ENCODE results near the gene MREG. TPM values are rescaled to one million over a fixed set of nuclear protein-coding genes. Genes with fewer than 3 reads are reported as not detected.

The MREG gene
- total RNA-seq, 1 experiment from 2014 or later, result 5.5 TPM

DNA sequence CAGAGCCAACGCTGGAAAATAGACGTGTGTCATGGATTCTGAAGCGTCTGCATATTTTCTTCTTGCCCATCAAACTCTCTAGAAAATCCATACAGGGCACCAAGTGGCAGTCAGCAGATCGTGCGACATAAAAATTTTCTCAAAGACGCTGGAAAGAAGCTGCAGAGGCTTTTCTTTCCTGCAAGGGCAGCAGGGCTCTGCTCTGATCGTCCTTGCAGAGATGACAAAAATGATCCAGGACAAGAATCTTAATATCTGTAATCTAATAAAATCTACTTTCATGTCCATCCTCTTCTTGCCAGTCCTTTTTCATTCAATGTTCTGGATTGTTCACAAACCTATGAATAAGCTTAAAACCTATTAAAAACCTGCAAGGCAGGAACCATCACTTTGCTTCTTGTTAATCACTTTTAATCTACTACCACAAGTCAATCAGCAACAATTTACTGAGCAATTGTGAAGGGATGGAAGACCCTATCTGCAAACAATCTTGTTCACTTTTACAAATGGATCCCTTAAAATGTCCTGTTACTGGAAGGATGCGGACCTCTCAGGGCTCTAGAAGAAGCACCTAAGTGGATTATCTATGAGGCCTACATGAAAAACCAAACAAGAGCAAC is 93.6 kb downstream of the MREG start:
- DNase-seq (ENCODE audit: low spot score), result no peak

DNA sequence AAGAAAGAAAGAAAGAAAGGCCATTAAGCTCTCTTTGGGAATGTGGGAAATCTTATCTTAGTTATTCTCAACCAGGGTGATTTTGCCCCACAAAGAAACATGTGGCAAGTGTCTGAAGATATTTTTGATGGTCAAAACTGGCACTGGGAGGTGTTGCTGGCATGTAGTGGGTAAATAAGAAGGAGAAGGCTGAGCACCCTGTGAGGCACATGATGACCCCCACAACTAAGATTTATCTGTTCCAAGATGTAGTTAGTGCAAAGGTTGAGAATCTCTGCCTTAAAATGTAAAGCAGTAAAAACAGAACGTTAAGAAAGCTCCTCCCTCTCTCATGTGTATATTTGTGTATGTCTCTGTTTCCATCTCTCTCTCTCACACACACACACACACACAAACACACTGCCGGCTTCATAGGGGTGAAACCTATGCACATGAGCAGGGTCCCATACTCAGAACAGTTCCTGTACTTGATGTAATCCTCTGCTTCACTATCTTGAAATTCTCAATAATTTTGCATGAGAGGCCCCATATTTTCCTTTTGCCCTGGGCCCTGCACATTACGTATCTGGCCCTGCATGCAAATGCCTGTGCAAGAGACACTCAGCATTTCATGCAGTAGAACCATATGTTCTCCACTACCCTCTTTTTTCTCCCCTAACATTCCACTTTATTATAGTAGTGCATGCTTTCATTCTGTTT is 94.3 kb downstream of the MREG start:
- no peak for DNase-seq (ENCODE audit: low spot score)

DNA sequence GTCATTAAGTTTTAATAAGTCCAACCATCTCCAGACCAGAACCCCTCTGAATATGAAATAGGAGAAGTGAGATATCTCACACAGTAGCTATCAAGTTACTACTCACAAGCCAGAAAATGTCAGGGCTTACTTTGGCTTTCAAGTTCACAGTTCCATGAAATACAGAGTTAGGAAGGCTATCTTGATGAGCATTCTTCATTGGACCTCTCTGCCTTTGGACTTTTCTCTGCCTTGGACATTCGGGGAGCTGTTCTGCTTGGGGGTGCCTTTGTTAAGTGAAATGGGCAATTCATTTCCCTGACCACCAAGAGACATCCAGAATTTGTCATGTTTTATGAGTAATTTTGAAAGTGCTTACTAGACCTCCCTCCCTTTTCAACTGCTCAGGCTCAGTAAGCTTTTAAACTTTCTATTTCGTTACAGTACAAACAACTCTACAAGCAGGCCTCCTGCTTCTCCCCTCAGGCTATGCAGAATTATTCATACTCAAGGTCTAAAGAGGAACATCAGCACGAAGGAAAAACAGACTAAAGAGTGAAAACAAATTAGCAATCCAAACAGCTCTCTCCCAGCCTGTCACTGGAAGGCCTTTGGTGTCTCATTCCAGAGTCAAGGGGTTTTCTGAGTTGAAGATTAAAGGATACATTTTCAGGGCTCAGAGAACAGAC is 95.3 kb downstream of the MREG start:
- peak; percentile 57 for DNase-seq (ENCODE audit: low spot score)

DNA sequence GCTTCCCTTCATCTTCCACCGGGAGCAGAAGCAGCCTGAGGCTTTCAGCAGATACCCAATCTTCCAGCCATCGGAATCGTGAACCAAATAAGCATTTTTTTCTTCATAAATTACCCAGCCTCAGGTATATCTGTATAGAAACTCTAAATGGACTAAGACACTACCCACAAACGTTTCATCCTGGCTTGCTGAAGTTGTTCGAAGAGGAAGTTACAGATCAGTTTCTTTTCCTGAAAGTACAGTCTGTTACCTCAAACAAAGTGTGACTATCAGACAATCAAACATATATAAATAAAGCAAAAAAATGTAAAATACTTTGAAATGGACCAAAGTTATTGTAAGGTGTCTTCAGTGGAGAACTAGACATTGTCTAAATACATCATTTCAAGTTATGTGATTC is 97.9 kb downstream of the MREG start:
- DNase-seq (ENCODE audit: low spot score), result no peak

DNA sequence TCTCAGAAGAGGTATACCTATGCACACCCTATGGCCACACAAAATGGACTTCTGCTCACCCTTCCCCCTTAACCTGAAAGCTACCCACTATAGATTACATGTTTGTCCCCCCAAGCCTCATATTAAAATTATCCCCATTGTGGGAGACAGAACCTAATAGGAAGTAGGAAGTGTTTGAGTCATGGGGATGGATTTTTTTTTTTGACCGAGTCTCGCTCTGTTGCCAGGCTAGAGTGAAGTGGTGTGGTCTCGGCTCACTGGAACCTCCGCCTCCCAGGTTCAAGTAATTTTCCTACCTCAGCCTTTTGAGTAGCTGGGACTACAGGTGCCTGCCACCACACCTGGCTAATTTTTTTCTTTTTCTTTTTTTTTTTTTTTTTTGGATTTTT is 98.6 kb downstream of the MREG start:
- no peak for DNase-seq (ENCODE audit: low spot score)

DNA sequence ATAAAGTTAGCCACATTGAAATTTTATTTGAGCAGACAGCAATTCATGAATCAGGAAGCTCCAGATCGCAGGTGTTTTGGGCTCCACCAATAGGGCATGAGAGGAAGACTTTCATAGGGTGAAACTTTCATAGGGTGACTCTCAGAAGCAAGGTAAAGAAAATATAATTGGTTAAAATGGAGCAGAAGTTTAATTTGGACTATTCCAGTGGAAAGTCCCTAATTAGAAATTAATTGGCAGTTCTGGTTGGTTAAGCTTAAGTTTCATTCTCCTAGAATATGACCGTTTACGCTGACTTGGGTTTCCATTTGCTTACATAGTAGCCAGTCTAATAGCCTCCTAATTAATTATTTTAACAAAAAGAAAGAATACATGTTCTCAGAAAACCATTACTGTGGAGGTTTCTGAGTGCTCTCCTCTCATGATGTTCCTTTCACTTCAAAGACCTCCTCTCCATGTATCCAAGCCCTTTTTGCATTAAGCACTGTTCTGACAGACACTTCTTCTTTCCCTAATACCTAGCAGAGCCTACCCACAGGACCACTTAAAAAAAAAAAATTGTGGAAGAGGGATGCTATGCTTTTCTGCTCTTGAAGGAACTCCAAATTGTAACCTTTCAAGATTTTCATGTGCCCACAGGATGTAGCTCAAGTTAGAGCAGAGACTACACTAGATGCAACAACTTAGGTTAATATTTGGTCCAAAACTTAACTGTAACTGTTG is 99.1 kb downstream of the MREG start:
- DNase-seq (ENCODE audit: low spot score), result no peak

DNA sequence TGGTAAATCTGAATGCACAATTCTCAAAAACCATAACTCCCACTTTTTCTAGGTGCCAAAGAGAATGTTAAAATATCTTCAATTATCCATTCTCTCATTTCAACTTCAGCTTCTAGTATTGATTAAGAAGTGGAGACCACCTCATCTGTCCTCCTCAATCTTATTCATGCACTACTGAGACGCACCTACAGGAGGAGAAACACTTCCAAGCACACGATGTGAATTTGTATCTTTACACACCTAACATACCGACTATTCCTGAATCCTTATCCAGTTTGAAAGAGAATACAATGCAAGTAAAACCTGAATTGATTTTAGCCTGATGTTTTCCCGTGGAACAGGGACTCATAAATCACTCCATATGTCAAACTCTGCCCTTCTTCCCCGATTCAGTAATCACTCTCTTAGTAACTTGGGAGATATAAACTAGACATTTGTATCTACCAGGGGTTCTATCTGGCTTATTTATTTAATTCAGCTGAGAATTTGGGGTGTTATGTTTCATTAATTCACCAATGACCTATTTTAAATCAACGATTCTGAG is 101.0 kb downstream of the MREG start:
- no peak for DNase-seq (ENCODE audit: low spot score)

DNA sequence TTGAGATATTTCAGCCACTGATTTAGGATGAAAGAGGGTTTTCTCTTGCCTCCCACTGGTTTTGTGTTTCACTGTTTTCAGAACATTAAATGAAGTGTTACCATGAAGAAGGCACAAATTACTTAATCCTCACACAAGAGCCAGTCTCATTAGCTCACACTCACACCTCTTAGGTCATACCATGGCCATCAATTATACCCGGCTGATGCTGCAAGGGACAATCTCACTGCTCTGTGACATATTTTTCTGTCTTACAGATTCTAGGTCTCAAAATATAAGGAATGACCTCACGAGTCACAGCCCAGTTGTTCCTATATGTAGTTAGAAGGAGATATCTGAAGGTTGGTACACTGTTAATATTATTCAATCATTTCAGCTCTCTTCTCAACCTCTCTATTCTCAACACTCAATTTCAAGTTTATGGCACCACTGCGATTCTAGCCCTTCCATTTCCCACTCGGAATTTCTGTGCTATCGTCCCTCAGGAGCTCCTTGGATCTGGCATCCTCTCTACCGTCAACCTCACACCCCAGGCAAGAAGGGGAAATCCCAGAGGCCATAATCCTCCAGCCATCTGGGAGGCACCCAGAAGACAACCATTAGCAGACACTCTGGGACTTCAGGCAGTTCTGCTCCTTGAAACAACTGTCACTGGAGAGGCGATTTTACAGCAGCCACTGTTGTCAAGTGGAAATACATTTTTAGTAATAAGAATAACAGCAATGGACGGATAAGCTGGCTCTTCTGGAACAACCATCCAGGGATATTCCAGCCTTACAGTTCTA is 101.9 kb downstream of the MREG start:
- DNase-seq (ENCODE audit: low spot score), result no peak

DNA sequence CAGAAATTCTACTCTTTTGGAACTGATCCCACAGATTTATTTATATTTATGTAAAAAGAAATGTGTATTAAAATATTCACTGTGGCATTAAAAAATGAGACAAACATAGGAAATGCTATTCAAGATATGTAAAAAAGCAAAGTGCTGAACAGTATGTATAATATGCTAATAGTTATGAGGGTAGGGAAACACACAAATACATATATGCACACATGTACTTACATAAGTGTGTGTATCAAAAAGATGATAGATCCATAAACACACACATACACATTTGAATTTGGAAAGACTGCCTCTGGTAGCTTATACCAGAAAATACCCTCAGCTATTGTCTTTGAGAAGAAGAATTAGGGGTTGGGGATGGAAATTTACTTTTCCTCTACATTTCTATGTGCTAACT is 103.2 kb downstream of the MREG start:
- DNase-seq (ENCODE audit: low spot score), result no peak

DNA sequence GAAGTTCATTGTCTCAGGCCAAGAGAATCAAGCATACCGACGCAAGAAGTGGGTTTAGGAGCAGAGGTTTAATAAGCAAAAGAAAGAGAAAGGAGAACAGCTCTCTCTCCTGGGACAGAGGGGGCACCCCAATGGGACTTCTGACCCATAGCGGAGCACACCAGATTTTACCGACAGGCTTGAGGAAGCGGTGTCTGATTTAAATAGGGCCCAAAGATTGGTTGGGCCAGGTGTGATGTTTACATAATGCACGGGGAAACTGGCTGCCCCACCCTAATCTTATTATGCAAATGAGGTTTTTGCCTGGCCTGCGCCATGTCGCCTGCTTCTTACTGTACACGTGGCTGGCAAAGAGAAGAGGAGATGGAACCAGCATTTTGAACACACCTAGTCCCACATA is 106.2 kb downstream of the MREG start:
- no peak for DNase-seq (ENCODE audit: low spot score)

DNA sequence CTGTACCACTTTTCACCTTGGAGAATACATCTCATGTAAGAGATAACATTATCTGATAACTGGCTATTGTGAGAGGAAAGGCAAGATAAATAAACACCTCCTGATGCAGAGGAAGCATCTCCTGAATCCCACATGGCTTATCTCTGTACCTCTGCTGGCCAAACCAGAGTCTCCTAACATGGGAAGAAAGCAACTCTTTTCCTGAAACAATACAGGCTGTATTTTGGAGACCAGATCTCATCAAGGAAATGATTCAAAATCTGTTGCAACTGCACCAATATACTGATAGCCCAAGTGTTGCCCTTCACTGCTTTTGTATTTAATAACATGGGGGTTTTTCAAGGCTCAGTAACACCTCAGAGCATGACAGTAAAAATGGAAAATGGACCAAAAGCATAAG is 106.9 kb downstream of the MREG start:
- no peak for DNase-seq (ENCODE audit: low spot score)

DNA sequence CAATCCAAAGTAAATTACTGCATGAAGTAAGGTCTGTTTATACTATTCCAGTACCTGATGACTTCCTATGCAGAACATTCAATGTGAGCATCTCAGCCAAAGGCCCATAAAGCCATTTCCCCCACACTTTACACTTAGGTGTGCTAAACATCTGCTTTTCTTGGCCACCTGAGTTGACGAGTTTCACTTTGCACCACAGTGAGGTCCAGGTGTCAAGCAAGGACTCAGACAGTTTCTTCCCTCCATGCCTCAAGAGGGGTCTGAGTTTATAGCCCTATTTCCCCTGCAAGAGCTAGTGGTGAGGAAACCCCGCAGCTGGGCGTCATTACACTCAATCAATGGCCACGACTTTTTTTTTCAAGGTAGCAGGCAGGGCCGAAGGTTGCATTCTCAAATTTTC is 107.7 kb downstream of the MREG start:
- DNase-seq (ENCODE audit: low spot score), result no peak

DNA sequence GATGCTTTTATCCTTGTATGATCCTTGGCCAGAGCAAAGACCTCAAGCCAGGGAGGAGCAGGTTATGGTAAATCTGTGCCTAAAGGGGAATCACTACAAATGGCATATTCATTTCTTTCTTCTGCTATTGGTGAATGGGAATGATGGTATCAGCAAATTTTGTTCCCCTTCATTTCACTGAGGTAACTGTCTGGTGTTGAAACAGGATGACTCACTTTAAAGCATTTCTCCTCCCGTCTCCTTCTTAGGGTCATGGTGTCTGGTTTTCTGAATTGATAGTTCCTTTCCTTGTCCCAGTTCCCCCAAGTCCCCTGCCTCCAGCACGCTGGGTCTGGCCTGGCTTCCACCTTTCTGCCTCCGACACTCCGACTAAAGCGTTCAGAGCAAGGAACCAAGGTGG is 109.2 kb downstream of the MREG start:
- DNase-seq (ENCODE audit: low spot score), result no peak

DNA sequence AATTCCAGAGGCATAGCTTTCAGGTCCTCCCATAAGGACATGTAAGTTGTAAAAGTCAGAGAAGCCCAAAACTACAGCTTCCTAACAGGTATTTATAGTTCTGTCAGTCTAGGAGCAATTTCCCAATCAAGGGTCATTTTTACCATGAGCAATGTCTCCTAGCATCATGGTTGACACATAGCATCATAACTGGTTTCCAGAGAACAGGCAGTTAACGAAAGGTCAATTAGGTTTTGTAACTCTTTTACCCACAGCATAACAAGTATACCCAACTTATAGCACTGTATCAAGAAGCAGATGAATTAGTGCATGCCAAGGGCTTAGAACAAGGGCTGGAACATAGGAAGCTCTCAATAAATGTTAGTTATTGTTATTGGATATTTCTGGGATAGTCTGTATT is 110.1 kb downstream of the MREG start:
- no peak for DNase-seq (ENCODE audit: low spot score)

DNA sequence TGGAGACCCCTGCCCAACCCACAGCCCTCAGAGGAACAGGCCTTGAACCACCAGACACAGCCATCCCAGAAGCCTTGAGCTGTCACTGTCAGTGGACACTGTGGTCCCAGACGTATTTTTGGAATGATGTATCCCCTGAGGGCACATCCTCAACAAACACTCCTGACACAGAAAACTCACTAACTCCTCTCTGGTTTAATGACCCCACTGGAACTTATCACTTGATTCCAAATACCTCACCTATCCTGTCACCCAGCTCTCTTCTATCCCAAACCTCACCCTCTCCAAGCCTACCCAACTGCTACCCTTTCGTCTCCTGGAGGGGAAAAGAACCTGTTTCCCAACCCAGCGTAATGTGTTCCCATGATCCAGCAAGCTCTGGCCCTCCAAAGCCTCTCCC is 111.6 kb downstream of the MREG start:
- no peak for DNase-seq (ENCODE audit: low spot score)

DNA sequence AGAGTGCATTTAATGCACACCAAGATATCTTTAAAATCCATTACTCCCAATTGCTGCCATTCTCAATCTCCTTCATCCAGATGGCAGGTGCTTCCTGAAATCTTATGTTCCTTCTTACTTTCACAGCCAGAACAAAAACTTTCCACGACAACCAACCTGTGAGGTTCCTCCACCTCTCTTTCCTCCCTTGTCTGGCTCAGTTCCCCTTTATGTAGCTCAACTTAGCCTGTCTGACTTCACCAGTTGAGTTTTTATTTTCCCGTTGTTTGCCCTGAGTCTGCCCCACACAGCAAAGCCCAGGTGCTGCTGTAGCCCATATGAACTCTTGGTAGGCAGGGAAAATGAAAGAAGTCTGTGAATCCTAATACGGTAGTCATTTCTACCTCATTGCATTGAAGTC is 112.5 kb downstream of the MREG start:
- no peak for DNase-seq (ENCODE audit: low spot score)

DNA sequence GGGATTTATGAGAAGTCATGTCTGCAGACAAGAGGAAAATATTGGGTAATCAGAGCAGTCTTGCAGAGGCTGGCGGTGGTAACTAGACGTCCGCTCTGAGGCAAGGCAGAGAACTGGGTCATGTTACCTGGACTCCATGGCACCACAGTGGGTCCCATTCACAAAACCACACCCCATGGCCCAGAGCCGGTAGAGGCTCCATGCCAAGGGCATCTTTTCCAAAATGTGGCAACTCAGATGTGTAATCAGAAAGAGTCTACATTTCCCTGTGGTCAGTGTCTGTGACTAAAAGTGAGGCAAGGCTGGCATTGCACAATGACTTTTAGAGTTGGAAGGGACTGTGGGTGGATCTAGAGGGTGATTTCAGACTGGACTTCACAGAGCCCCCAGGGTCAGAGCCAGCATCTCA is 113.1 kb downstream of the MREG start:
- peak; percentile 64 for DNase-seq (ENCODE audit: low spot score)

DNA sequence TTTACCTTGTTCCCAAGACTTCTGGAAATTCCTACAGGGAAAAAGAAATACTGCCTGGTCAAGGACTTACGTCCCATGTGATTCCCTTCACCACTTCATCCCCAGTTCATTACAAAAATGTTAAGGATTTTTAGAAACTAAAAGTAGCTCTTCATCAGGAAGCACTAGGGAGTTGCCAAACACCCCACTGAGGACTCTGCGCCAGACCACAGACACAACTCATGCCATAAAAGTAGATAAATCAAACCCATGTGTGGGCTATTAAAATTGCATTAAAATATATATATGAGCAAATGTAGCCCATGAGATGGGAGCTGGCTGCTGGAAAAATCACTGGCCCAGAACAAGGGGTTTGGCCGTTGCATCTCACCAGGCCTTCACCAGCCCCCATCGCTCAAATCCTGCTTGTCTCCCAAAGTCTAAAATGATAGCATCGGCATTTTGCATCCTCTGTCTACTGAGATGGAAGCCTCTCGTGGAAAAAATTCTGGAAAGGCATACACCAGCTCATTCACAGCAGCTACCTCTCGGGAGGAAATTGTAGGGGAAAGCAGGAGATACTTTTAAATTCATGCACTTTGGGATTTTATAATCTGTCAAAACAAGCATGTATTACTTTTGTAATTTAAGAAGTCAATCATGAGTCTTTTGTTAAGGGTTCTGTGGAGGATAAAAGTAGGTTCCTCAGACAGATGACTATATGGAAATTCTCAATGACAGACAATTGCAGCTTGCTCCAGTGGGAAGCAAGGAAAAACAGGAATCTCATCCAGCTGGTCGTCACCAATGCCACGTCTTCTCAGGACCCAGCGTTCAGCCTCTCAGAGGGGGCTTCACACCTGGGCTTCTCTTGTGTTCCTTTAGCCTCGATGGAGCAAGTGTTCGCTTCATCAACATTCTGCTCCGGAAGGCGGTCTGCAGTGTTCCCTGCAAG is 113.9 kb downstream of the MREG start:
- DNase-seq (ENCODE audit: low spot score), result no peak

DNA sequence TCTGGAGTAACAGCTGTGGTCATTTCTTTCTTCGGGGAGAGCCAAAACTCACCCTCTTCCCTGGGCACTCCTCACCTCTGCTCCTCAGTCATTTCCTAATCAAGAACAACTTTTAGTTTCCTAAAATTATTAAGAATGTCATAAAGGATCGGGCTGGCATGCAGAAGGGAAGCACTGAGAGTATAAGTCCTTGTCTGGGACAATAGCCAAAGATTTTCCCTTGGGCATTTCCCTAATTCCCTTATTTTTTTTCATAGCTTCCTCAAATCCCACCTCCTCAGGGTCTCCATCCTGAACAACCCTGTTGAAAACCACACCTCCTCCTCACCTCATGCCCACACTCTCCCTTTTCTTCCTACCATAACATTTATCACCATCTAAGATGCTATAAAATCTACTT is 115.0 kb downstream of the MREG start:
- DNase-seq (ENCODE audit: low spot score), result no peak

DNA sequence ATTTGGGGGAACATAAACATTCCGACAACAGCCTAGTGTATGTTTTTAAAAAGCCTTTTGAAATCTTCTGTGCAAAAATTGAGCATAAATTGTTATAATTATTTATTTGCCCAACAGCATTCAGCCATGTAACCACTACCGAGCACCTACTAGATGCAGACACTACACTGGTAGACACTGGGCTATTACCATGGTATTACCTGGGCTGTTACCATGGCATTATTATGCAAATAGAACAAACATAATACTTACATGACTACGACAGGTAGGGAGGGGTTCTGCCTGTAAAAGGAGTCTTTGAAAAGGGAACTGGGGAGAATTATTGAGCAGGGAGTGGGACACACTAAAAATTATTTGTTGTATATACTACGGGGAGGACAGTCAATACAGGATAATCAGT is 116.4 kb downstream of the MREG start:
- no peak for DNase-seq (ENCODE audit: low spot score)

DNA sequence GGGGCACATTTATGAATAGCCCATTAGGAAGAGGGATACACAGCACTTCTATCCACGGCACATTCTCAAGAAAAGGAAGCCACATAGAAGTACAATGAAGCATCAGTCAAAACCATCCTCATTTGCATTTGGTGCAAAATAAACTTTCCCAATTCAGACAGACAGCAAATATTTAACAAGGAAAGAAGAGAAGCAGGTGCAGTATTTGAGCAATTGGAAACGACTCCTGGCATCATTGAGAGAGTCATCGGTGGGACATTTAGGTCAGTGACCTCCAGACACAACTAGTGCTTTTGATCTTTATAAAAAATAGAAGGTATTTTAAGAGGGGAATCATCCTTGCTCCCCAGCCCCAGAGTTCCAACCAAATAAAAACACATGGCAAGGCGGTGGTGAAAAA is 118.0 kb downstream of the MREG start:
- DNase-seq (ENCODE audit: low spot score), result no peak
